Fibroblast of skin of left biceps (primary cell): ENCODE results near the gene TNFRSF21.
"Not testable (repeated sequence)": the region's sequence is repeated elsewhere in the genome, so short reads cannot be mapped to it uniquely, and the experiment has no call there.

Experiments used
- DNase-seq, 2 experiments: peaks; one replicate each; pipeline ENCODE4 v3.0.0-alpha.2; 2013; ENCODE audit warnings: low read depth in 2 of 2

TNFRSF21 gene, protein sequence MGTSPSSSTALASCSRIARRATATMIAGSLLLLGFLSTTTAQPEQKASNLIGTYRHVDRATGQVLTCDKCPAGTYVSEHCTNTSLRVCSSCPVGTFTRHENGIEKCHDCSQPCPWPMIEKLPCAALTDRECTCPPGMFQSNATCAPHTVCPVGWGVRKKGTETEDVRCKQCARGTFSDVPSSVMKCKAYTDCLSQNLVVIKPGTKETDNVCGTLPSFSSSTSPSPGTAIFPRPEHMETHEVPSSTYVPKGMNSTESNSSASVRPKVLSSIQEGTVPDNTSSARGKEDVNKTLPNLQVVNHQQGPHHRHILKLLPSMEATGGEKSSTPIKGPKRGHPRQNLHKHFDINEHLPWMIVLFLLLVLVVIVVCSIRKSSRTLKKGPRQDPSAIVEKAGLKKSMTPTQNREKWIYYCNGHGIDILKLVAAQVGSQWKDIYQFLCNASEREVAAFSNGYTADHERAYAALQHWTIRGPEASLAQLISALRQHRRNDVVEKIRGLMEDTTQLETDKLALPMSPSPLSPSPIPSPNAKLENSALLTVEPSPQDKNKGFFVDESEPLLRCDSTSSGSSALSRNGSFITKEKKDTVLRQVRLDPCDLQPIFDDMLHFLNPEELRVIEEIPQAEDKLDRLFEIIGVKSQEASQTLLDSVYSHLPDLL

DNA sequence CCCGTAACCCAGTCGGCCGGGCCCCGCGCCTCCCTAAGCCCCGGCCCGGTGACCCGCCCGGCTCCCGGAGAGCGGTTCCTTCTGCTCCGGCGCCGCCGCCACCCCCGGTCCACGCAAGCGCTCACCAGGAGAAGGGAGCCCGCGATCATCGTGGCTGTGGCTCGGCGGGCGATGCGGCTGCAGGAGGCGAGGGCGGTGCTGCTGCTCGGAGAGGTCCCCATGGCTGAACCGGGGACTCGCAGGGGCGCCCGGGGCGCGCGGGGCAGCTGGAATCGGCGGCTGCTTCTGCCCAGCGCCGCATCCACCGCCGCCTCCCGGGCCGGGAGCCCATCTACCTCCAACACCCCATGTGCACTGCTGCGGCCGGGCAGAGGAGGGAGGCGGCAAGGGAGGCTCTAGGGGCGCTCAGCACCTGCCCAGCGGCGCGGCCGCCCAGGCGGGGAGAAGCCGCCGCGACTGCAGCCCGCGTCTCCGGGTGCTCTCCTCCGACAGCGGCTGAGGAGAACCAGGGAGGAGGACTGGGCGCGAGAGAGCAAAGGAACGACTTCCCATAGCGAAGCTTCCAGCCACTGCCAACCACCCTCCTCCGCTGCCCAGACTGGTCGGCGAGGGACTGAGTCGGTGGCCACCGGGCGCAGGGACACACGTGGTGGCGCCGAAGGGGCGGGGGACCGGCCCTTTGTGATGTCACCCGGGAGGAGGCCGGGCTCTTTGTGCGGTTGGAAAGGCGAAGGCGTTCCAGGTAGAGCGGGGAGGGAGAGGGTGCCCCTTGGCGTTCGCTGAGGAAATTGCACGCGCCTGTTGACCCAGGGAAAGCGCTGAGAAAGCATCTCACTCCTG, at the start of gene TNFRSF21:
Gene TNFRSF21, minus strand, starts transcription at position 615 of the 840 bp plus-strand sequence. Its CDS starts 394 bp downstream, at position 221.
- DNase-seq = peak; percentile 47 to 49

DNA sequence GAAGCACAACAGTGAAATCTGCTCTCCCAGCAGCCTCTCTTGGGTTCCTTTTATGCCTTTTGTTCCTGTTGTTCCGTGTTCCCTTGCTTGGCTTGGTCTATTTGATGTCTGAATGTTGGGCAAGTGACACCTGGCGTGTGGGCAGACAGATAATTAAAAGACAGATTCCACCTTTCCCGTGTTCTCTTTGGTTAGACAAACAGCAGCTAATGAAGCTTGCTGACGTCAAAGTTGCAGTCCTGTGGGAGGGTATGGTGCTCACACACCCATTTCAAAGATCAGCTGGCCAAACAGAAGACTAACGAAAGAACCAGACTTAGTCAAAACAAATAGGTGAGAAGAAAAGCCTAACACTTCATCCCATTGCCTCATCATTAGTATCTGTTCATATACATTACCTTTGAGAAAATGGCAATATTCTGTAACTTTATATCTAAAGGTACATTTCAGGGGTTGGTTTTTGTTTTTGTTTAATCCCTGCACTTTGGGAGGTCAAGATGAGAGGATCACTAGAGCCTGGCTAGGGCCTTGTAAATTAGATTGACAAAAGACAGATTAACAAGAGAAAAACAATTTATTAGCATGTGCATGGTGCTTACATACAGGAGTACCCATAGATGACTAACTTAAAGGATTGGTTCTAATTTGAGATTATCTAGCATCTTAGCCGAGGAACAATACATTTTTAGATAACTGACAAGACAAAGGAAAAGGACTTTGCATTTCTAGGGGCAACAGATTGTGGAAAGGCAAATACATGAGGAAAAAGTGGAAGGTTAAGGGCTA, 48.9 kb upstream of the TNFRSF21 start:
- no peak for DNase-seq

DNA sequence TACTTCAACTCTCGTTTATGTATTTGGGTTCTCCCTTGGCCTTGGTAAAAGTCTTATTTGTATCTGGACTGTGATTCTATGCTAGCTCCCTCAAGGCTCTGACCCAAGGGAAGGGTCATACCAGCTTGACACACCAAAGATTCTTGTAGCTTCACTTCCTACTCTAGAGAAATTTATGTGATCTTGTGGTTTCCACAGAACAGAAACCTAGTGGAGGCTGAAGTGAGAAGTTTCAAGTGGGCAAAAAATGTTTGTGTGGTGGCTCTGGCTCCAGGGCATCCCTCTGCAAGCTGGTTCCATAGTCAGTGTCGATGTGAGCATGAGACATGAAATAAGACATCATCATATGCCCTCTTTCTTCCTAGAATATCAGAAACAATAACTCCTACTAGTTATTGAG, 48.1 kb upstream of the TNFRSF21 start:
- no peak for DNase-seq

DNA sequence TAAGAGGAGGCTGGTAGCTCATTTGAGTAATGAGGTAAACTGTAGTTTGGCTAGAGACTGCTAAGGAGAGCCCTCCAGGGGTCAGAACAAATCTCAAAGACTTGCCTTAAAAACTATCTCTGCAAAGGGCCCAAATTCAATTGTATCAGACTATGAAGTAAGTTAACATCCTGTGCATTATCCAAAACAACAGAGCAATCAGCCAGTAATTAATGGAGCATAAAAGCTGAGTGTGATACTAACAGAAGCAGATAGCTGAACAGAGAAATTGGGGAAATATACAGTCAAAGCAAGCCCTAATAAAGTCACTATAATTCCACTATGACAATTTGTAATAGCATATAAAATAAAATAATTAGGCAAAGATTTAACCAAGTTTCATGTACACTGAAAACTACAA, 45.8 kb upstream of the TNFRSF21 start:
- DNase-seq = no peak

DNA sequence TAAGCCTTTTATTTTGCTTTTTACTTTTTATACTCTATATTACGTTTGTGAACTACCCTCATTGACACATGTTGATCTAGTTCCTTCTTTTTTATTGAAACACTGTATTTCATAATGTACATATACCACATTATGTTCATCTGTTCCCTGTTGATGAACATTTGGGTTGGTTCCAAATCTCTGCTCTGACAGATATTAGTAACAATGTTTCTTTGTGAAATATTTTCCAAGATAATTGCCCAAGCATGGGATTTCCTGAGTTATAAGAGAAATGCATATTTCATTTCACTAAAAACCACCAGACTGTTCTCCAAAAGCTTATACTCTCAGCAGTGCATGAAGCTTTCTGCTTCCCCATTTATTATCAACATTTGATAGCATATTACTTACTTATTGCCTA, 44.2 kb upstream of the TNFRSF21 start:
- no peak for DNase-seq

DNA sequence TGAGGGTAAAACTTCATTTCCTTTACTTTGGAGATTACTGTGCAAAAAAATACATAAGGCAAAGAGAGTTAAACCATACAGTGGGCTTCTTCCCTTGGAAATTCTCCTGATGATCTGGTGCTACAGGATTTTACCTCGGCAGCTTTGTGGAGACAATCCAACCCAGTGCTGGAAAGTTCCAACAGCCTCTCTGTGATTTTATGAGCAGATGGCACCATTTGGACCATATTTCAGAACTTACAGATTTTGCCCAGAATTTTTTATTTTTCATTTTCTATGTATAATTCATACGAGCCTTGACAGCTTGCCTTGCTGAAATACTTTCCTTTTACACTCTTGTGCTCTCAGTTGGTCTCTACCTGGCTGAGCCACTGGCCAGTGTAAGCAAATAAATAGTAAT, 43.3 kb upstream of the TNFRSF21 start:
- DNase-seq = no peak

DNA sequence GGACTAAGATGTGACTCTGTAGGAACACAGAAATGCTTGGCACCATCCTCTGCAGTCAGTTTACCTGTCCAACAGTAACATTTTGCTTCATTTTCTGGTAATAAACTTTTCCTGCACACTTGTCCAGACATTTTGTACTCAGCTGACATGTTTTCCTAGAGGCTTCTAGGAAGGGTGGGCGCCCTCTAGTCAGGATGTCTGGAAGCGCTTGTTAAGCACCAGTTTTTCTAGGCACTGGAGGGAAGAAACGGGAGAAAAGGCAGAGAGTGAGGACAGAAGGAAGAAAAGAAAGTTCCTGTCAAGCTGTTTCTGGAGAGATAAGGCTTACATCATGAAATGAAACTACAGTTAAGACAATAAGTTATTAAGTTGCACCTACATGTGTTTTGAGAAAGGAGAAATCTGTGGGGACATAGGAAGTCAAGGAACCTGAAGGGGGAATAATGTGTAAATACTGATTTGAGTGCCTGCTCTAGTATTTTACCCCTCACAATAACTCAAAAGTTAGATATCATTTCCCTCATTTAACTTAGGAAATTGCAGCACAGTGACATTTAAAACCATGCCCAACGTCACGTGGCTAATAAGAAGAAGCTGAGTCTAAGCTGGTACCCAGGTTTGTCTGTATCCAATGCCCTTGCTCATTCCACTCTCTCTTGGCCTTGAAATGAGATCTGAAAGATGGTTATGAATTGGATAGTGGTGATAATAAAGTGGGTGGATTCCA, 42.7 kb upstream of the TNFRSF21 start:
- DNase-seq = no peak

DNA sequence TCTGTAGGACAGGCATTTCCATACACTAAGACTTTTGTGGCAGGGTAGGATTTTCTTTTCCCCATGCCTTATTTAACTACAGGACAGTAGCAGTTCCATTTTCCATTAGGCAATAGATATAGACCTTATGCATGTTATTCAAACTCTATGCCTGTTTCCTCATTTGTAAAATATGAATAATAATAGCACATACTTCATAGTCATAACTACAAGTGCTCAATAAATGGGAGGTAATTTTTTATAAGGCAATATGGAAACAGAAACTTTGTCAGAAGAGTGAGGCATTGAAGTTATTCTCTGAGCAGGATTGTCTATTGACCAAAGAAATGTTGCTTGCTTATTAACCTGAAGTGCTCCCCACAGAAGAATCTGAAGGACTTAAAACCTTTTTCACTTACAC, 41.9 kb upstream of the TNFRSF21 start:
- DNase-seq = no peak

DNA sequence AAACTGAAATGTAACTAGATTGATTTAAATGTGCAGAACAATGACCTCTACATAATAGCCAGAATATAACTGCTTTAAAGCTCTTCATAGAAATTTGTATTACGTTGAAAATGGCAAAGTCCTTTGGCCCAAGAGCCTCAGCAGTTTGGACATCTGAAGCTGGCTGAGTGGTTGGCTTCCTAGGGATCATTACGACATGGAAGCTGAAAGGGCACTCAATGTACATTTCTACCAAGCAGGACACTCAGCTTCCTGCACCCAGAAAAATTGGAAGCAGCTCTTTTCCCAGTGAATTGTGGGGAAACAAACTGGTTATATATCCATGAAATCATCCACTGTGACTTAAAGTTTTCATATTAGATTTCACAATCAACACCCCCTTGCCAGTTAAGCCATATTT, 40.2 kb upstream of the TNFRSF21 start:
- DNase-seq = no peak

DNA sequence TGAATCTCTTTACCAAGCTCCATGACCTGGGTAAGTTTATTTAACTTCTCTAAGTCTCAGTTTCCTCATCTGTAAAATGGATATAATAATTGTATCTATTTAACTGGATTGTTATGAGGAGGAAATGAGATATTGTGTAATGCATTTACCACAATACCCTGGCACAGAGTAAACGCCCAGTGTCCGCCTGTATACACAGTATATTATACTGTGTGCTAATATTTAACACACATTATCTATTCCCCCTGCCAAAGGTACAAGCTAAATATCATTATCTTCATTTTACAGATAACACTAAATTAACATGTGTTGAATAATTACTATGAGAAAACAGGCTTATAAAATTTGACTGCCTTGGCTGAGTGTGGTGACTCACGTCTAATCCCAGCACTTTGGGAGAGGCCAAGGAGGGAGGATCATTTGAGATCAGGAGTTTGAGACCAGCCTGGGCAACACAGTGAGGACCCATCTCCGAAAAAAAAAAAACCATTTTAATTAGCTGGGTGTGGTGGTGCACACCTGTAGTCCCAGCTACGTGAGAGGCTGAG, 38.7 kb upstream of the TNFRSF21 start:
- DNase-seq = no peak

DNA sequence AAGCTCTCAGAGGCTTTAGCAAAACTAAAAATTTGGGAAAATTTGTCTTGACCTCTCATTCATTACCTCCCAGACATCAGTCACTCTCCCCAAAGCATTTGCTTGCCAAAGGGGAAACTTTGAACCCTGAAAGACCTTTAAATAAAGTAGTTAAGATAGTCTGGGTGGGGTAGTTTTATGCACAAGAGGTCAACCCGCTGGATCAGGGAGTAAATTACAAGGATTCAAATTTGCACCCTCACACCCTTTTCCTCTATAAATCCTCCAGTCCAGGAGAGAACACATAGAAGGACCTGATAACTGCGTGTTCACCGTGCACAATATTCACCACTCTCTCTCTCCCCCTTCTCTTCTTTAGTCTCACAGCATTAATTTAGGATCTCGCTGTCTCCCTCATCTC, 36.1 kb upstream of the TNFRSF21 start:
- DNase-seq = no peak

DNA sequence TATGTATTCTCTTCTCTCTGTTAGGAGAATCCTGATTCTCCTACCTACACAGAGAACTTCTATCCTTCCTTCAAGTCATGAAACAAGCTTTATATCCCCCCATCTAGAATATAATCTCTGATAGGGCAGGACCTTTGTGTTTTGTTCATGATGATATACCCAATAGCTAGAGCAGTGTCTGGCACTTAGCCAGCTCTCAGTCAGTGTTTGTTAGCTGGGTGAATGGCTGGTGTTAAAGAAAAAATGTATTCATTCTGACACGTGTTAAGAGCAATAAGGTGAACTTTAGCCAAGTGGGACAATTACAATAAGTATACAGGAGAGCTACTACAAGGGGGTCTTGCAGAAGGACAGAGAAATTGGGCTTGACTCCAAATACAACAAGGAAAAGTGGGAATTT, 34.3 kb upstream of the TNFRSF21 start:
- DNase-seq = no peak

DNA sequence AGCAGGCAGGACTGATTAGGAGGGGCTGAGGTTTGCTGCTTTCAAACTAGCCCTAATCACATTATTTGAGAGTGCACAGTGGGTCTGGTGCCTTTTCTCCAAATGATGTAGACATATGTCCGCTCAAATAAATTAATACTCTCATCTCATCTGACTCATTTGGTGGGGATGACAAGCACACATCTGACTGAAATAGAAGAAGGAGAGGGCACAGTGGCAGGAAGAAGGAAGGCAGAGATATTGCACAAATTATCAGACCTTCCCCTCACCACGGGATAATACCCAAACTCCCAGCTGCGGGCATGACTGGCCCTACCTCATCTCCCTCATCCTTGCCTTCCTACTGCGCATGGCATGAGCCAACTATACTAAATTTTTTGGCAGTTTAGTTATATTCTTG, 33.9 kb upstream of the TNFRSF21 start:
- DNase-seq = no peak

DNA sequence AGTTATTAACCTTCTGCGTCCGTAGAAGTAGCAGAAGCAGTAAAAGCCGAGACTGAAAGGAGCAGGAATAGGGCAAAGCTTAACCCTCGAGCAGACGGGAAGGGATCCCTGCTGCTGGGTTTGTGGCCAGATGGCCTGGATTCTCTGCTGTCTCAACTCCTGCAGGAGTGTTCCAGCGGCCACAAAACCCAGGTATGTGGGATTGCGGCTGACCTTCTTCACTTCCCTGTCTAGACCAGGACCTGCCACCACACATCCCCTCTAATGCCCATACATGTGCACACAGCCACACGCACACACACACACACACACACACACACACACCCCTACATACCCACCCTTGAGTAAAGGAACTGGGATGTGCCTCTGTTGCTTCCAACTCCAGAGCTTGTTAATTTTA, 33.1 kb upstream of the TNFRSF21 start:
- no peak for DNase-seq

DNA sequence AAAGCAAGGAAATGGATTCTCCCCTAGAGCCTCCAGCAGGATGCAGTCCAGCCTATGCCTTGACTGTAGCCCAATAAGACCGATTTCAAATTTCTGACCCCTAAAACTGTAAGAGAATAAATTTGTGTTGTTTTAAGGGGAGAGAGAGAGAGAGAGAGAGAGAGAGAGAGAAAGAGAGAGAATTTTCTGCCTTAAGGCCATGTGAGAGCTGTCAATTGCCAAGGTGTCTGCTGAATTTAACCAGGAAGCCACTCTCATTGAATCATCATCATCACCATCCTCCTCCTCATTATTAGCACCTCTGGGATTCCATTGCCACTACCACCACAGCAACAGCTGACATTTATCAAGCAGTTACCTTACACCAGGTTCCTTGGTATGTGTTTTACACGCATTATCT, 27.8 kb upstream of the TNFRSF21 start:
- no peak for DNase-seq

DNA sequence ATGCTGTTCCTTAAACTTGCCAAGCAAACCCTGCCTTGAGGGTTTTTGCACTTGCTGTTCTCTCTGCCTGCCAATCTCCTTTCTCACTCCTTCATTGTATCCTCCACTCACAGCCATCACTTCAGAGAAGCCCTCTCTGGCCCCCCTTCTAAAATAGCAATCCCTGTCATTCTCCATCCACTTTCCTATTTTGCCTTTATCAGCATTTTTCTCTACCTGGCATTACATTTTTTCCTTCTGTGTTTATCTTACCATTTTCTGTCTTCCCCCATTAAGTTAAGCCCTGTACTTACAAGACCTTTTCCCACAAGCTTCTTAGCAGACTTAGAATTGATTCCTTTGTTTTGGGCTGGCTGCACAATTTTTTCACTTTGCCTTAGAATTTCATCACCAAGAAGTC, 26.6 kb upstream of the TNFRSF21 start:
- DNase-seq = no peak

DNA sequence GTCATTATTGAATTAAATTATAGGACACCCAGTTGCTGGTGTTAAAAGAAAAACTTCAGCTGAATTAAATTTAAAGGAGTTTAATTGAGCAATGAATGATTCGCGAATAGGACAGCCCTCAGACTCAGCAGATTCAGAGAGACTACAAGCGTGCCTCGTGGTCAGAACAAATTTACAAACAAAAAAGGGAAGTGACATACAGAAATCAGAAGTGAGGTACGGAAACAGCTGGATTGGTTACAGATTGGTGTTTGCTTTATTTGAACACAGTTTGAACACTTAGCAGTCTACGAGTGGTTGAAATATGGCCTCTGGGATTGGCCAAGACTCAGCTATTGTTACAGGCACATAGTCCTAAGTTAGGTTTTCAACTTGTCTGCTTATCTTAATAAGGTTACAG, 25.8 kb upstream of the TNFRSF21 start:
- no peak for DNase-seq

DNA sequence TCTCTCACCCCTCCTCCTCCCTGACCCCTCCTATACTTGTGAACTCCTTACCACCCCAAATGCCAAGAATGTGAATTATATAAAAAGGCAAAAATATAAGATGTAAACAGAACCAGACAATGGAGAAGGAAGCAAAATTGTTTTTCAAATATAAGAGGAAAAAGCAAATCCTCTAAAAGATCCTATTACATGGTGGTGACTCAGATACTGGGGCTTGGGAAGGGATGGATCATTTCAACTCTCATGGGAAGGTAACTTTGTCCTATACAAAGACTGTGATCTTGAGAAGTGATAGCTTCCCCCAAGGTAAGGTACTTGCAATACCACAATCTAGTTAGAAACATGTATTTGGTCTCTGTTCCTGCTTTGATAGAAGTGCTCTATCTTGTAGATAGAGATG, 24.6 kb upstream of the TNFRSF21 start:
- DNase-seq = no peak

DNA sequence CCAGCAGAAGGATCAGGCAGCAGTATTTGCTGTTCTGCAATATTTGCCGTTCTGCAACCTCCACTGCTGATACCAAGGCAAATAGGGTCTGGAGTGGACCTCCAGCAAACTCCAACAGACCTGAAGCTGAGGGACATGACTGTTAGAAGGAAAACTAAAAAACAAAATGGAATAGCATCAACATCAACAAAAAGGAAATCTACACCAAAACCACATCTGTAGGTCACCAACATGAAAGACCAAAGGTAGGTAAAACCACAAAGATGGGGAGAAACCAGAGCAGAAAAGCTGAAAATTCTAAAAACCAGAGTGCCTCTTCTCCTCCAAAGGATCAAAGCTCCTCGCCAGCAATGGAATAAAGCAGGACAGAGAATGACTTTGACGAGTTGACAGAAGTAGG, 18.9 kb upstream of the TNFRSF21 start:
- not testable (repeated sequence) for DNase-seq

DNA sequence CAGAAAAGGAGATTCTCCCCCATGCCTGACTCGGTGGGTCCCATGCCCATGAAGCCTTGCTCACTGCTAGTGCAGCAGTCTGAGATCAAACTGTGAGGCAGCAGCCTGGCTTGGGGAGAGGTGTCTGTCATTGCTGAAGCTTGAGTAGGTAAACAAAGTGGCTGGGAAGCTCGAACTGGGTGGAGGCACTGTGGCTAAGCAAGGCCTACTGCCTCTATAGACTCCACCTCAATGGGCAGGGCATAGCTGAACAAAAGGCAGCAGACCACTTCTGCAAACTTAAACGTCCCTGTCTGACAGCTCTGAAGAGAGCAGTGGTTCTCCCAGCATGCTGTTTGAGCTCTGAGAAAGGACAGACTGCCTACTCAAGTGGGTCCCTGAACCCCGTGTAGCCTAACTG, 18.4 kb upstream of the TNFRSF21 start:
- DNase-seq = not testable (repeated sequence)

DNA sequence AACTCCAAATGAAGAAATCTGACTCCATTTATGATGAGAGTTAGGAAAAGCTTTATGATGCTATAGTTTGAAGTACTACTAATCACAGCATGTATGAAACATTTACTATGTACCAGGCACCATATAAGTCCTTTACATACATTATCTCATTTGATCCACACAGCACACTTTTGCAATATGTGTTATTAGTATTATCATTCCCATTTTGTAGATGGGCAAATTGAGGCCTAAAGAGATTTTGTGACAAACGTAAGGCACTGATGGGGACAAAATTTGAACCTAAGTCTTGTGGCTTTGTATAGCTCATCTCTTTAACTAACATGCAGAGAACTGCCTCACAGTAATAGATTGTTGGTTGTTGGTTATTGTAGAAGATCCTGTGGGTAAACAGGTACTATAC, 14.2 kb upstream of the TNFRSF21 start:
- no peak for DNase-seq
